HepG2 (cell line): ENCODE data around the gene MPI. TPM values are rescaled to one million over a fixed set of nuclear protein-coding genes. Genes with fewer than 3 reads are reported as not detected.

Source experiments
- ATAC-seq: fragments of 200-7000 bp; cut with Tn5 transposase; 3 replicates; pipeline ENCODE4 v1.9.1; 2020; ENCODE audit warnings: mild to moderate bottlenecking, moderate library complexity
- BruUV-seq: library from RNA; stranded (reverse); fragments of 400-500 nt; replicated peaks from 2 replicates; lab custom pipeline; 2021; lab: Mats Ljungman, UMichigan
- CTCF ChIA-PET: fragments of 300-600 bp; formaldehyde crosslinking; extraction: SDS; loops from one replicate; lab custom pipeline; 2021; ENCODE audit warnings: low total read pairs, inconsistent platforms, low intra/inter-chr PET ratio; lab: Yijun Ruan, JAX
- POLR2A ChIA-PET: fragments of 350-600 bp; sonication (Branson Sonifier 250); formaldehyde crosslinking; loops from one replicate; lab custom pipeline; 2020; ENCODE audit warnings: antibody characterized with exemption, inconsistent platforms; lab: Yijun Ruan, JAX
- DNase-seq: peaks from one replicate; pipeline ENCODE4 v3.0.0-alpha.2; 2015; ENCODE audit warnings: low spot score
- FAIRE-seq: peaks from 3 replicates; lab custom pipeline; 2011; peaks lifted over from hg19 to GRCh38; lab: Jason Lieb, UNC
- H2AFZ ChIP-seq: one replicate; pipeline ENCODE4 v1.6.1; 2011; ENCODE audit warnings: low read length, inconsistent platforms
- H3K27ac ChIP-seq: fragments of 300-600 bp; 3 replicates; pipeline ENCODE4 v1.8.0; 2011; ENCODE audit warnings: mixed run types, mild to moderate bottlenecking, mixed read lengths, low read length, inconsistent platforms; ENCODE audit not compliant: insufficient read depth; ENCODE audit errors: extremely low read length
- H3K27me3 ChIP-seq, 2 experiments: fragments of 200-600 bp in 1 of 2; 2 replicates in 1 of 2; 3 replicates in 1 of 2; pipeline versions ENCODE4 v1.6.0 to v1.8.0; 2011; ENCODE audit warnings: low read length in 2 of 2, mild to moderate bottlenecking in 2 of 2, moderate library complexity in 2 of 2, inconsistent platforms in 1 of 2; ENCODE audit not compliant: insufficient read depth in 2 of 2, control insufficient read depth in 1 of 2
- H3K36me3 ChIP-seq, 2 experiments: fragments of 200-600 bp in 1 of 2; replicated peaks in 1 of 2; 2 replicates in 1 of 2; 3 replicates in 1 of 2; pipeline versions ENCODE4 v1.5.1 to v1.8.0; 2011; ENCODE audit warnings: low read length in 2 of 2, inconsistent platforms in 1 of 2; ENCODE audit not compliant: insufficient read depth in 2 of 2, control insufficient read depth in 1 of 2
- H3K4me1 ChIP-seq: 2 replicates; pipeline ENCODE4 v1.5.1; 2012; ENCODE audit warnings: low read length, inconsistent platforms; ENCODE audit not compliant: insufficient read depth
- H3K4me2 ChIP-seq: 2 replicates; pipeline ENCODE4 v1.6.0; 2011; ENCODE audit warnings: low read depth, low read length, inconsistent platforms
- H3K4me3 ChIP-seq, 3 experiments: fragments of 200-600 bp in 1 of 3; sonication (generic), shearing (Covaris generic) in 1 of 3; replicated peaks in 1 of 3; 2 replicates each; pipeline ENCODE4 v1.5.1; 2011 to 2016; ENCODE audit warnings: low read length in 3 of 3, inconsistent platforms in 2 of 3, low read depth in 2 of 3, mild to moderate bottlenecking in 2 of 3, control low read depth in 1 of 3, mixed read lengths in 1 of 3; ENCODE audit not compliant: insufficient read depth in 1 of 3
- H3K79me2 ChIP-seq: one replicate; pipeline ENCODE4 v1.6.1; 2011; ENCODE audit warnings: low read length, inconsistent platforms; ENCODE audit not compliant: insufficient read depth
- H3K9ac ChIP-seq: 2 replicates; pipeline ENCODE4 v1.6.0; 2011; ENCODE audit warnings: mild to moderate bottlenecking, low read depth, low read length, inconsistent platforms; ENCODE audit not compliant: insufficient read depth
- H3K9me3 ChIP-seq: 2 replicates; pipeline ENCODE4 v1.5.1; 2012; ENCODE audit warnings: mild to moderate bottlenecking, low read length
- H4K20me1 ChIP-seq: 2 replicates; pipeline ENCODE4 v1.6.0; 2011; ENCODE audit warnings: inconsistent platforms, mild to moderate bottlenecking, low read length, moderate library complexity; ENCODE audit not compliant: insufficient read depth
- AHR ChIP-seq: IDR thresholded peaks from 2 replicates; pipeline ENCODE4 v1.6.1; 2018; ENCODE audit warnings: missing genetic modification reagents, missing compliant biosample characterization
- CEBPG ChIP-seq: IDR thresholded peaks from 2 replicates; pipeline ENCODE4 v1.6.1; 2016
- EEA1 ChIP-seq: sonication (generic); formaldehyde crosslinking; IDR thresholded peaks from 2 replicates; pipeline ENCODE4 v1.5.1; 2020; ENCODE audit warnings: mild to moderate bottlenecking, missing genetic modification reagents, borderline replicate concordance
- GATAD2A ChIP-seq: IDR thresholded peaks from 2 replicates; pipeline ENCODE4 v1.6.1; 2016
- GFI1 ChIP-seq: sonication (generic); formaldehyde crosslinking; IDR thresholded peaks from 2 replicates; pipeline ENCODE4 v1.5.0; 2020; ENCODE audit warnings: missing genetic modification reagents, mild to moderate bottlenecking, borderline replicate concordance
- HHEX ChIP-seq: IDR thresholded peaks from 2 replicates; pipeline ENCODE4 v1.6.1; 2016; ENCODE audit warnings: control low read depth
- HIVEP1 ChIP-seq: sonication (generic); formaldehyde crosslinking; IDR thresholded peaks from 2 replicates; pipeline ENCODE4 v1.4.0; 2020; ENCODE audit warnings: mild to moderate bottlenecking, missing genetic modification reagents
- HNRNPUL1 ChIP-seq: fragments of 200-400 bp; formaldehyde crosslinking; IDR thresholded peaks from 2 replicates; pipeline ENCODE4 v1.6.1; 2017; ENCODE audit warnings: low read depth, mild to moderate bottlenecking, low read length, moderate library complexity
- JUNB ChIP-seq: sonication (generic); formaldehyde crosslinking; IDR thresholded peaks from 2 replicates; pipeline ENCODE4 v1.8.0; 2022; ENCODE audit warnings: missing genetic modification reagents, mild to moderate bottlenecking, borderline replicate concordance
- KDM4B ChIP-seq: sonication (generic); formaldehyde crosslinking; IDR thresholded peaks from 2 replicates; pipeline ENCODE4 v1.4.0; 2020; ENCODE audit warnings: missing genetic modification reagents
- NR2F1 ChIP-seq, 2 experiments: fragments of 450-650 bp in 1 of 2; formaldehyde crosslinking in 1 of 2; IDR thresholded peaks; 2 replicates each; pipeline versions ENCODE4 v1.5.0 to v1.6.1; 2016 to 2020; ENCODE audit warnings: mild to moderate bottlenecking in 1 of 2, missing compliant biosample characterization in 1 of 2, missing genetic modification reagents in 1 of 2, moderate library complexity in 1 of 2
- PITX1 ChIP-seq: sonication (generic); formaldehyde crosslinking; IDR thresholded peaks from 2 replicates; pipeline ENCODE4 v1.5.1; 2020; ENCODE audit warnings: mild to moderate bottlenecking, missing genetic modification reagents
- SRY ChIP-seq: sonication (generic); formaldehyde crosslinking; IDR thresholded peaks from 2 replicates; pipeline ENCODE4 v1.8.0; 2022; ENCODE audit warnings: mild to moderate bottlenecking, missing genetic modification reagents
- YEATS4 ChIP-seq: sonication (generic); formaldehyde crosslinking; IDR thresholded peaks from 2 replicates; pipeline ENCODE4 v1.4.0; 2020; ENCODE audit warnings: missing genetic modification reagents, borderline replicate concordance
- ZMYM2 ChIP-seq: sonication (generic); formaldehyde crosslinking; IDR thresholded peaks from 2 replicates; pipeline ENCODE4 v1.8.0; 2022; ENCODE audit warnings: mild to moderate bottlenecking, missing genetic modification reagents
- ZNF10 ChIP-seq: sonication (generic); formaldehyde crosslinking; IDR thresholded peaks from 2 replicates; pipeline ENCODE4 v1.4.0; 2020; ENCODE audit warnings: mild to moderate bottlenecking, low read depth, missing genetic modification reagents, borderline replicate concordance
- ZNF317 ChIP-seq: sonication (generic); formaldehyde crosslinking; IDR thresholded peaks from 2 replicates; pipeline ENCODE4 v1.5.0; 2020; ENCODE audit warnings: mild to moderate bottlenecking, missing genetic modification reagents
- ZNF615 ChIP-seq: sonication (generic); formaldehyde crosslinking; IDR thresholded peaks from 2 replicates; pipeline ENCODE4 v1.5.0; 2020; ENCODE audit warnings: mild to moderate bottlenecking, missing genetic modification reagents, borderline replicate concordance
- ZNF7 ChIP-seq: IDR thresholded peaks from 2 replicates; pipeline ENCODE4 v1.6.1; 2016; ENCODE audit warnings: missing biosample characterization, missing genetic modification reagents
- ZNF768 ChIP-seq: sonication (generic); formaldehyde crosslinking; IDR thresholded peaks from 2 replicates; pipeline ENCODE4 v1.4.0; 2020; ENCODE audit warnings: missing genetic modification reagents
- ZNF883 ChIP-seq: sonication (generic); formaldehyde crosslinking; IDR thresholded peaks from 2 replicates; pipeline ENCODE4 v1.5.1; 2020; ENCODE audit warnings: mild to moderate bottlenecking, missing genetic modification reagents; ENCODE audit errors: not compliant biosample characterization
- WGBS: methylation state at CpG from one replicate; pipeline ENCODE4 v1.1.6; 2017; ENCODE audit warnings: low lambda C conversion rate; 5-methylcytosine and 5-hydroxymethylcytosine counted together
- in situ Hi-C: cut with HindIII; loops from 2 replicates; pipeline ENCODE4 v1.10.0; 2017; ENCODE audit warnings: low pct_unique_long_range_greater_than_20kb; ENCODE audit not compliant: extremely low pct_ligation_motif_present
- intact Hi-C: fragments of 100-400 bp; cut with micrococcal nuclease; formaldehyde crosslinking; loops from one replicate; pipeline ENCODE4 v1.10.0; 2022; ENCODE audit not compliant: unreplicated experiment
- polyA plus RNA-seq, 8 experiments: library from polyadenylated mRNA; depleted of rRNA in 3 of 8; stranded (reverse) in 7 of 8; unstranded in 1 of 8; fragments of >200 nt; fragmentation: Illumina TruSeq in 4 of 8; extraction: Trizol in 4 of 8; gene quantifications; 2 replicates each; pipeline versions ENCODE4 v1.2.1 to v1.2.3, GENCODE V29; 2011 to 2016; ENCODE audit warnings: low read depth in 4 of 8, missing spikeins in 1 of 8, mixed read lengths in 1 of 8; ENCODE audit not compliant: insufficient read depth in 1 of 8
- total RNA-seq, 5 experiments: library from RNA; depleted of rRNA; stranded (reverse); fragments of >200 nt; fragmentation: Illumina TruSeq; extraction: Trizol; gene quantifications; 2 replicates each; pipeline ENCODE4 v1.2.3, GENCODE V29; 2016; ENCODE audit warnings: low read depth in 1 of 5
- TF ChIP-seq, protein P1 (sequence below): sonication (generic); formaldehyde crosslinking; IDR thresholded peaks from 2 replicates; pipeline ENCODE4 v1.5.0; 2020; ENCODE audit warnings: missing genetic modification reagents, mild to moderate bottlenecking, borderline replicate concordance
- TF ChIP-seq, protein P2 (sequence below): sonication (generic); formaldehyde crosslinking; IDR thresholded peaks from 2 replicates; pipeline ENCODE4 v1.4.0; 2020; ENCODE audit warnings: missing genetic modification reagents, mild to moderate bottlenecking, borderline replicate concordance

Gene MPI
- total and polyA plus RNA-seq, 2 of the 13 experiments (the other 11 are each of a cell fraction or from before 2014, with no cell fraction given): 36.9 to 63.5 TPM

DNA sequence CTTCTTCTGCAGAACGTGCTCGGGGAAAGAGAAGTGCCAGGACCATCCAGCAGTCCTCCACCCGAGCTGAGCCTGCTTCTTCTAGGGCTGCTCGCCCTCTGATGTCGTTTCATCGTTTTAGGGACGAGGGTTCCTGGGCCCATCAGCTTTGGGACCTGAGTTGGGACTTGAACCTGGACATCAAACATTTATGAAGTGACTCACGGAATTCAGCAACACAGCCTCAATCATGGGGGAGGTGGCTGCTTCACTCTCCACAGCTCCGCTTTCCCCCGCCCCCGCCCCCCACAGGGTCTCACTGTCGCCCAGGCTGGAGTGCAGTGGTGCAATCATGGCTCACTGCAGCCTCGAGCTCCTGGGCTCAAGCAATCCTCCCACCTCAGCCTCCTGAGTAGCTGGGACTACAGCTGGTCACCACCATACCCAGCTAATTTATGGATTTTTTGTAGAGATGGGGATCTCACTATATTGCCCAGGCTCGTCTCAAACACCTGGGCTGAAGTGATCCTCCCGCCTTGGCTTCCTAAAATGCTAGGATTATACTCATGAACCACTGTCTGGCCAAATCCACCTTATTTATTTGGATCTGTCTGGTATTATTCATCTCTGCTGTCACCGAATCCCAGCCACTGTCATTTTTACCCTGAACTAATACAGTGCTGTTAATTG is 16.0 kb upstream of the MPI start:
- ChIA-PET POLR2A (interaction anchor here (0.7 to 1.9 kb wide), 9 partner anchors 9 to 33 kb away, joined by 3 to 10 read pairs (median 3); partner anchors contain the start of genes FAM219B, MPI and ULK3), CTCF (no interaction called here)
- H3K36me3 ChIP-seq: peaks cover 0 to 1% of the 10 kb centered on the region in 2 experiments; a peak in 2 of 5 replicates
- peaks cover 13% of the 10 kb centered on the region for H4K20me1 ChIP-seq
- TSS peak; percentile 73 for BruUV-seq
- H3K9ac ChIP-seq: peak overlapping the region; percentile 98
- peaks cover 36% of the 10 kb centered on the region for H3K79me2 ChIP-seq
- H3K27ac ChIP-seq: peak overlapping the region; percentile 61
- H3K27me3 ChIP-seq: peaks cover 0 to 13% of the 10 kb centered on the region in 2 experiments; a peak in 1 of 5 replicates
- H2AFZ ChIP-seq: peak overlapping the region; percentile 82
- WGBS: 21% methylated on average over 9 of the region's 16 CpGs
- intact Hi-C loops (no loop called here), in situ Hi-C loops (no loop called here)
- FAIRE-seq (no peak), DNase-seq (peak; percentile 34), ATAC-seq (peak; percentile 49)
- H3K9me3 ChIP-seq: no peaks in the 10 kb centered on the region
- H3K4me2 ChIP-seq: peak overlapping the region; percentile 97
- H3K4me1 ChIP-seq: peaks cover 41% of the 10 kb centered on the region
- H3K4me3 ChIP-seq: peak overlapping the region; percentile 83 to 98 (median 98)
- TF ChIP-seq, protein P1, sequence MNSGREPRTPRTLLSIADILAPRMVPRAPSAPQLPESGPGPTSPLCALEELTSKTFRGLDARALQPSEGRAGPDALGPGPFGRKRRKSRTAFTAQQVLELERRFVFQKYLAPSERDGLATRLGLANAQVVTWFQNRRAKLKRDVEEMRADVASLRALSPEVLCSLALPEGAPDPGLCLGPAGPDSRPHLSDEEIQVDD: no peak
- TF ChIP-seq GFI1 (no peak), HIVEP1 (CRISPR knock-in tag) (no peak), GATAD2A (CRISPR knock-in tag) (no peak), KDM4B (CRISPR knock-in tag) (no peak), ZNF7 (CRISPR knock-in tag) (no peak), HNRNPUL1 (no peak), EEA1 (CRISPR knock-in tag) (no peak), AHR (no peak), JUNB (no peak), PITX1 (CRISPR knock-in tag) (no peak), ZNF317 (CRISPR knock-in tag) (no peak), HHEX (CRISPR knock-in tag) (no peak), ZNF883 (CRISPR knock-in tag) (no peak), YEATS4 (CRISPR knock-in tag) (0 out of 2 replicates have a peak, but pooled peaks have one; percentile 5), ZNF615 (CRISPR knock-in tag) (no peak), NR2F1 (CRISPR knock-in tag; IDR thresholded peaks at IDR 0.05) (no peak), SRY (CRISPR knock-in tag) (no peak), ZNF10 (CRISPR knock-in tag) (no peak), ZNF768 (CRISPR knock-in tag) (peak; percentile 56; the same call in 1 of the 2 replicates), CEBPG (CRISPR knock-in tag) (peak; percentile 13; the same call in 1 of the 2 replicates), ZMYM2 (CRISPR knock-in tag) (no peak)
- TF ChIP-seq, protein P2, sequence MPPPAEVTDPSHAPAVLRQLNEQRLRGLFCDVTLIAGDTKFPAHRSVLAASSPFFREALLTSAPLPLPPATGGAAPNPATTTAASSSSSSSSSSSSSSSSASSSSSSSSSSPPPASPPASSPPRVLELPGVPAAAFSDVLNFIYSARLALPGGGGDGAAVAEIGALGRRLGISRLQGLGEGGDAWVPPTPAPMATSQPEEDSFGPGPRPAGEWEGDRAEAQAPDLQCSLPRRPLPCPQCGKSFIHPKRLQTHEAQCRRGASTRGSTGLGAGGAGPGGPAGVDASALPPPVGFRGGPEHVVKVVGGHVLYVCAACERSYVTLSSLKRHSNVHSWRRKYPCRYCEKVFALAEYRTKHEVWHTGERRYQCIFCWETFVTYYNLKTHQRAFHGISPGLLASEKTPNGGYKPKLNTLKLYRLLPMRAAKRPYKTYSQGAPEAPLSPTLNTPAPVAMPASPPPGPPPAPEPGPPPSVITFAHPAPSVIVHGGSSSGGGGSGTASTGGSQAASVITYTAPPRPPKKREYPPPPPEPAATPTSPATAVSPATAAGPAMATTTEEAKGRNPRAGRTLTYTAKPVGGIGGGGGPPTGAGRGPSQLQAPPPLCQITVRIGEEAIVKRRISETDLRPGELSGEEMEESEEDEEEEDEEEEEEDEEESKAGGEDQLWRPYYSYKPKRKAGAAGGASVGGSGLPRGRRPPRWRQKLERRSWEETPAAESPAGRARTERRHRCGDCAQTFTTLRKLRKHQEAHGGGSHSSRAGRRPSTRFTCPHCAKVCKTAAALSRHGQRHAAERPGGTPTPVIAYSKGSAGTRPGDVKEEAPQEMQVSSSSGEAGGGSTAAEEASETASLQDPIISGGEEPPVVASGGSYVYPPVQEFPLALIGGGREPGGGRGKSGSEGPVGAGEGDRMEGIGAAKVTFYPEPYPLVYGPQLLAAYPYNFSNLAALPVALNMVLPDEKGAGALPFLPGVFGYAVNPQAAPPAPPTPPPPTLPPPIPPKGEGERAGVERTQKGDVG (CRISPR knock-in tag): no peak
